ENCODE measurements around the gene CPSF4L.

DNA sequence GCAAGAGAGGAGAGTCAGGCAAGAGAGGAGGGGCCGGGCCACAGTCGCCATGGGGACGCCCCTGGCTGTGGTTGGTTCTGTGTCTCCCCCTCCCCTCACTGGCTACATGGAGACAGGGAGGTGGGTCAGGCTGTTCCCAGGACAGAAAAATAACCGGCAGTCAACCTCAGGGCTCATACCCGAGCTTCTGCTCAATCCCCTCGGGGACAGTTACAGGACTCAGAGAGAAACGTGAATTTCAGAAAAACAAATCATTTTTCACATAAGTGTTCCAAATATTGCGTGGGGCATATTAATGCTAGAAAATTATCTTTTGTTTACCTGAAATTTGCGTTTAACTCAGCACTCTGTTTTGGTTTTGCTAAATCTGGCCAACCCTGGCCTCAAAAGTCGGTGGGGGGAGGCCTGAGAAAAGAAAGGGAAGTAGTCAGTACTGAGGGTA lies 22.2 kb upstream of the CPSF4L start:
- TF ChIP-seq POLR2AphosphoS5 (IDR thresholded peaks at IDR 0.05; ENCODE audit: low read depth, low read length) (no peak), POLR2A (IDR thresholded peaks at IDR 0.05; ENCODE audit: low read depth, low read length) (no peak), TAF1 (IDR thresholded peaks at IDR 0.05; ENCODE audit: borderline replicate concordance, low read depth, low read length) (no peak)

Measured in GM12892 (cell line).